Stomach (tissue), 9 donors: Measurements from ENCODE around the gene PLLP. TPM values are rescaled to one million over a fixed set of nuclear protein-coding genes. Genes with fewer than 3 reads are reported as not detected.

Source experiments
- DNase-seq, 2 donors: peaks; one replicate each; pipeline versions ENCODE4 v3.0.0 to v3.0.0-alpha.2; 2013 to 2019
- H3K27ac ChIP-seq, 5 donors: fragments of 200-600 bp in 4 of 5; sonication (generic) in 4 of 5; one replicate each; pipeline ENCODE4 v1.5.1; 2013 to 2019; ENCODE audit warnings: mild to moderate bottlenecking in 1 of 5, moderate library complexity in 1 of 5
- H3K27me3 ChIP-seq, 3 donors: fragments of 200-600 bp; sonication (generic); one replicate each; pipeline ENCODE4 v1.5.1; 2017 to 2019; ENCODE audit warnings: mixed run types in 1 of 3
- H3K36me3 ChIP-seq, 4 donors: fragments of 200-600 bp; sonication (generic); 1 replicate in 3 of 4; 2 replicates in 1 of 4; pipeline ENCODE4 v1.5.1; 2016 to 2019
- H3K4me1 ChIP-seq, 4 donors: fragments of 200-600 bp; sonication (generic); one replicate each; pipeline ENCODE4 v1.5.1; 2016 to 2019
- H3K4me3 ChIP-seq, 4 donors: fragments of 200-600 bp; sonication (generic) in 3 of 4; one replicate each; pipeline ENCODE4 v1.5.1; 2016 to 2019; ENCODE audit warnings: mild to moderate bottlenecking in 1 of 4
- H3K9me3 ChIP-seq, 4 donors: fragments of 200-600 bp; sonication (generic); one replicate each; pipeline ENCODE4 v1.5.1; 2016 to 2019
- EP300 ChIP-seq: sonication (generic); formaldehyde crosslinking; IDR thresholded peaks from one replicate; pipeline ENCODE4 v1.6.1; 2017; ENCODE audit warnings: antibody characterized with exemption
- POLR2A ChIP-seq, 4 donors: fragments of 450-650 bp; IDR thresholded peaks; one replicate each; pipeline ENCODE4 v1.6.1; 2016; ENCODE audit warnings: antibody characterized with exemption in 4 of 4, control low read depth in 2 of 4, mild to moderate bottlenecking in 1 of 4, moderate library complexity in 1 of 4
- POLR2AphosphoS5 ChIP-seq, 3 donors: sonication (generic); formaldehyde crosslinking; IDR thresholded peaks; one replicate each; pipeline ENCODE4 v1.6.1; 2016; ENCODE audit warnings: antibody characterized with exemption in 3 of 3
- WGBS, 5 donors: extraction: QIAGEN DNeasy Blood & Tissue Kit in 3 of 5; methylation state at CpG; one replicate each; pipeline versions ENCODE4 v1.1.5 to v1.1.7; 2013 to 2018; 5-methylcytosine and 5-hydroxymethylcytosine counted together
- intact Hi-C: fragments of 100-400 bp; cut with DNase I; formaldehyde crosslinking; loops from one replicate; pipeline ENCODE4 v1.15.1; 2023; ENCODE audit warnings: low total_unique reads
- polyA plus RNA-seq, 3 donors: library from polyadenylated mRNA; stranded (reverse); fragments of 200-250 nt; gene quantifications; one replicate each; pipeline ENCODE4 v1.2.3, GENCODE V29; 2013
- total RNA-seq, 5 donors: library from RNA; depleted of rRNA; stranded (reverse); fragments of >200 nt; gene quantifications; one replicate each; pipeline versions ENCODE4 v1.1.0 to v1.2.3, GENCODE V29; 2014 to 2016
- TF ChIP-seq, protein P1 (sequence below), 7 experiments: fragments of 450-650 bp in 4 of 7; fragments of 200-600 bp in 3 of 7; sonication (generic) in 3 of 7; IDR thresholded peaks; one replicate each; pipeline ENCODE4 v1.5.1; 2016 to 2019; ENCODE audit warnings: antibody characterized with exemption in 7 of 7, control low read depth in 2 of 7, mild to moderate bottlenecking in 1 of 7
- donor health status: healthy with polysubstance abuse.
- donor health status: Bipolar disorder and iron deficiency.
- donor health status: healthy.

PLLP gene
- total and polyA plus RNA-seq, 8 donors = 27.4 to 190 (median 51.0) TPM

DNA sequence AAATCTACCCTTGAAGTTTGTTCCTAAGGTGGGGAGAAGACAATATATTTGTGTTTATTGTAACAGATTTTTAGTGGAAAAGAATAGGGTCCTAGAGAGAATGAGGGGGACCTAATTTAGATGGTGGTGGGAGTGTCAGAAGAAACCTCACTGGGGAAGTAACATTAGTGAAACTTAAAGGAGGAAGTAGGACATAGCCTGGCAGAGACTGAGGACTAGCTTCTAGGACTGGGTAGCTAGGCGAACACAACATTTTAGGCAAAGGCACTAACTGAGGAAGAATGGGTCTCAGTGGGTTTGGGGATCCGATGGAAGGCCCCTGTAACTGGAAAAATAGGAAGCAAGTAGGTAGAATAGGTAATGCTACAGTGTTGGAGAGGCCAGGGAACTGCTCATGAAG lies 43.6 kb downstream of the PLLP start:
- TF ChIP-seq POLR2AphosphoS5 (IDR thresholded peaks at IDR 0.05) (no peak), POLR2A (IDR thresholded peaks at IDR 0.05) (no peak), EP300 (no peak)
- TF ChIP-seq, protein P1, sequence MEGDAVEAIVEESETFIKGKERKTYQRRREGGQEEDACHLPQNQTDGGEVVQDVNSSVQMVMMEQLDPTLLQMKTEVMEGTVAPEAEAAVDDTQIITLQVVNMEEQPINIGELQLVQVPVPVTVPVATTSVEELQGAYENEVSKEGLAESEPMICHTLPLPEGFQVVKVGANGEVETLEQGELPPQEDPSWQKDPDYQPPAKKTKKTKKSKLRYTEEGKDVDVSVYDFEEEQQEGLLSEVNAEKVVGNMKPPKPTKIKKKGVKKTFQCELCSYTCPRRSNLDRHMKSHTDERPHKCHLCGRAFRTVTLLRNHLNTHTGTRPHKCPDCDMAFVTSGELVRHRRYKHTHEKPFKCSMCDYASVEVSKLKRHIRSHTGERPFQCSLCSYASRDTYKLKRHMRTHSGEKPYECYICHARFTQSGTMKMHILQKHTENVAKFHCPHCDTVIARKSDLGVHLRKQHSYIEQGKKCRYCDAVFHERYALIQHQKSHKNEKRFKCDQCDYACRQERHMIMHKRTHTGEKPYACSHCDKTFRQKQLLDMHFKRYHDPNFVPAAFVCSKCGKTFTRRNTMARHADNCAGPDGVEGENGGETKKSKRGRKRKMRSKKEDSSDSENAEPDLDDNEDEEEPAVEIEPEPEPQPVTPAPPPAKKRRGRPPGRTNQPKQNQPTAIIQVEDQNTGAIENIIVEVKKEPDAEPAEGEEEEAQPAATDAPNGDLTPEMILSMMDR (IDR thresholded peaks at IDR 0.05) = no peak
- Histone ChIP-seq H3K27me3 (no peaks in the 10 kb centered on the region), H3K9me3 (no peaks in the 10 kb centered on the region), H3K4me3 (no peak overlapping the region), H3K4me1 (peaks cover 5 to 15% (median 11%) of the 10 kb centered on the region in 4 donors), H3K36me3 (peaks cover 10 to 49% (median 47%) of the 10 kb centered on the region in 4 donors), H3K27ac (no peak overlapping the region)
- no peak for DNase-seq
- intact Hi-C loops = no loop called here
- WGBS, 5 donors = 82 to 98% (median 94%) methylated on average over 2 of the region's 2 CpGs

DNA sequence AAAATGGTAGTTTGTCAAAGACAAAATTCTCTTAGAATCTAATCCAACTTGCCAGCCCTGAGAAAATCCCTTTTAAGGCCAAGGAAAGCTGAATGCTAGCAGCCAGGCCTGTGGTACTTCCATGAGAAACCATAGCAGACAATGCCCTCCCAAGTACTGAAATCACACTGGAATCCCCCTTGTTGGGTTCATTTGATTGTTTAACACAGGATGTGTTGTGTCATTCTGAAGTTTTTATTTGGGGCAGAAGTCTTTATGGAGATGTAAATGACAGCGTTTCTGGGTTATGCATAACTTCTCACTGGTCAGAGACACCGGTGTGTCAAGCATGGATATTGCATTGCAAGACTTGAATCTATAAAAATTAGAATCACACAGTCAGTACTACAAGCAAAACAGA lies 45.4 kb downstream of the PLLP start:
- Histone ChIP-seq H3K4me3 (no peak overlapping the region), H3K36me3 (peaks cover 20 to 66% (median 64%) of the 10 kb centered on the region in 4 donors), H3K4me1 (peaks cover under 1 to 8% (median 2%) of the 10 kb centered on the region in 4 donors), H3K27ac (no peak overlapping the region), H3K27me3 (no peaks in the 10 kb centered on the region), H3K9me3 (no peaks in the 10 kb centered on the region)
- 78 to 87% (median 81%) methylated on average over 2 of the region's 2 CpGs for WGBS, 5 donors
- no peak for DNase-seq
- TF ChIP-seq POLR2A (IDR thresholded peaks at IDR 0.05) = no peak
- no peak for TF ChIP-seq POLR2AphosphoS5 (IDR thresholded peaks at IDR 0.05)
- no peak for TF ChIP-seq EP300
- TF ChIP-seq, protein P1 (IDR thresholded peaks at IDR 0.05) = no peak
- intact Hi-C loops = no loop called here

DNA sequence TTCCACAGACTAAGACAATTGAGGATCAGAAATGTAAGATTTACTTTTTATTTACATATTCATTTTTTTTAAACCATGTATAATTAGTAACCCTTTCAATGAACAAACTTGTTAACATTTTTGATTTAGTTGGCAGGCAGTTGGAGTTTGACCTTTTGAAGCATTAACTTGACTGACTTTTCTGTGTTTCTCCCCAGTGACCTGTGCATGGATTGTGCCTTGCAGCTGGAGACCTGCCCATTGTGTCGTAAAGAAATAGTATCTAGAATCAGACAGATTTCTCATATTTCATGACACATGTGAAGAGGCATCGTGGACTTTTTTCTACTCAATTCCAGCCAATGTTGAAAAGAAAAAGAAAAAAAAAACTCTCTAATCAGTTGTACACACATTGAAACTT lies 45.8 kb downstream of the PLLP start:
- peaks cover 22 to 70% (median 68%) of the 10 kb centered on the region in 4 donors for H3K36me3 ChIP-seq
- 69 to 82% (median 74%) methylated on average over 2 of the region's 2 CpGs for WGBS, 5 donors
- no peaks in the 10 kb centered on the region for H3K9me3 ChIP-seq
- no peaks in the 10 kb centered on the region for H3K27me3 ChIP-seq
- H3K4me3 ChIP-seq = no peak overlapping the region
- no peak for DNase-seq
- H3K27ac ChIP-seq = no peak overlapping the region
- H3K4me1 ChIP-seq = peaks cover 0 to 7% (median 1%) of the 10 kb centered on the region in 4 donors
- intact Hi-C loops = no loop called here
- TF ChIP-seq EP300 (no peak), POLR2AphosphoS5 (IDR thresholded peaks at IDR 0.05) (no peak), POLR2A (IDR thresholded peaks at IDR 0.05) (no peak)
- TF ChIP-seq, protein P1 (IDR thresholded peaks at IDR 0.05) = no peak

DNA sequence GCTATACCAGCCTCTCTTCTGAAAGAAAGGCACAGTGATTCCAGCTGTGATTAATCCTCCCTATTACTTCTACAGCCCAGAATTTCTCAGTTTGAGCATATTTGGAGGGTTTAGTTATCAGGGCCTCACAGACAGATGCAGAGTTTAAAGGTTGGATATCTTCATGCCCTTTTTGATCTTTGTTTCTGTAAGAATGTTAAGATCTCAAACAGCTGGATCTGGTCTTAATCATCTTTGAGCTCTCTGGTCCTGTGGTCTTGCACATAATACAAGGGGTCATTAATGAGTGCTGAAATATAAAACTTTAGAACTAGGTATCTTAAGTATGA lies 48.5 kb downstream of the PLLP start:
- DNase-seq = no peak
- no peak for TF ChIP-seq POLR2A (IDR thresholded peaks at IDR 0.05)
- no peak for TF ChIP-seq POLR2AphosphoS5 (IDR thresholded peaks at IDR 0.05)
- TF ChIP-seq, protein P1 (IDR thresholded peaks at IDR 0.05) = no peak
- TF ChIP-seq EP300 = no peak
- Histone ChIP-seq H3K27ac (no peak overlapping the region), H3K36me3 (peaks cover 44 to 97% (median 95%) of the 10 kb centered on the region in 4 donors), H3K27me3 (no peaks in the 10 kb centered on the region), H3K4me3 (no peak overlapping the region), H3K4me1 (peaks cover 0 to 7% (median 1%) of the 10 kb centered on the region in 4 donors), H3K9me3 (no peaks in the 10 kb centered on the region)
- intact Hi-C loops = no loop called here
